Endothelial cell of umbilical vein (primary cell): ENCODE measurements around the gene MYO1C. TPM values are rescaled to one million over a fixed set of nuclear protein-coding genes. Genes with fewer than 3 reads are reported as not detected.

Source experiments
- BruUV-seq: library from RNA; stranded (reverse); fragments of 400-500 nt; replicated peaks from 2 replicates; lab custom pipeline; 2021; lab: Mats Ljungman, UMichigan
- CTCF ChIA-PET: fragments of 300-600, 350-600 bp; sonication (Branson Sonifier 250); formaldehyde crosslinking; loops from one replicate; lab custom pipeline; 2021; ENCODE audit warnings: antibody characterized with exemption, inconsistent platforms; lab: Charles Lee
- POLR2A ChIA-PET: fragments of 300-600, 350-600 bp; sonication (Branson Sonifier 250); formaldehyde crosslinking; loops from one replicate; lab custom pipeline; 2021; ENCODE audit warnings: antibody characterized with exemption, inconsistent platforms; lab: Charles Lee
- DNase-seq: peaks from one replicate; pipeline ENCODE4 v3.0.0-alpha.2; 2011; ENCODE audit warnings: low read depth, low spot score
- FAIRE-seq: peaks from 2 replicates; lab custom pipeline; 2011; peaks lifted over from hg19 to GRCh38; lab: Jason Lieb, UNC
- H2AFZ ChIP-seq: 2 replicates; pipeline ENCODE4 v1.6.0; 2012; ENCODE audit warnings: low read depth, low read length, control low read depth, inconsistent platforms
- H3K27ac ChIP-seq: 2 replicates; pipeline ENCODE4 v1.5.1; 2011; ENCODE audit warnings: low read depth, mild to moderate bottlenecking, control low read depth, low read length, moderate library complexity; ENCODE audit not compliant: insufficient read depth
- H3K27me3 ChIP-seq, 2 experiments: 2 replicates each; pipeline versions ENCODE4 v1.6.0 to v1.6.1; 2011; ENCODE audit warnings: low read length in 2 of 2, mixed read lengths in 1 of 2; ENCODE audit not compliant: control insufficient read depth in 2 of 2, insufficient read depth in 2 of 2
- H3K36me3 ChIP-seq, 2 experiments: 2 replicates in 1 of 2; 3 replicates in 1 of 2; pipeline ENCODE4 v1.5.1; 2011; ENCODE audit warnings: low read length in 2 of 2, mild to moderate bottlenecking in 1 of 2, moderate library complexity in 1 of 2; ENCODE audit not compliant: control insufficient read depth in 2 of 2, insufficient read depth in 2 of 2; ENCODE audit errors: extremely low read depth in 1 of 2
- H3K4me1 ChIP-seq: 3 replicates; pipeline ENCODE4 v1.5.1; 2011; ENCODE audit warnings: mild to moderate bottlenecking, low read length; ENCODE audit not compliant: control insufficient read depth, insufficient read depth; ENCODE audit errors: extremely low read depth
- H3K4me2 ChIP-seq: 2 replicates; pipeline ENCODE4 v1.6.1; 2011; ENCODE audit warnings: low read length, control low read depth, mixed read lengths; ENCODE audit not compliant: insufficient read depth
- H3K4me3 ChIP-seq, 3 experiments: fragments of 200-600 bp in 1 of 3; sonication (generic), shearing (Covaris generic) in 1 of 3; replicated peaks in 1 of 3; 2 replicates each; pipeline ENCODE4 v1.5.1; 2011 to 2016; ENCODE audit warnings: control low read depth in 3 of 3, low read length in 3 of 3, mild to moderate bottlenecking in 2 of 3, inconsistent platforms in 1 of 3, low read depth in 1 of 3, moderate library complexity in 1 of 3; ENCODE audit not compliant: insufficient read depth in 1 of 3
- H3K79me2 ChIP-seq: 2 replicates; pipeline ENCODE4 v1.6.0; 2012; ENCODE audit warnings: low read length, inconsistent platforms; ENCODE audit not compliant: control insufficient read depth, insufficient read depth
- H3K9ac ChIP-seq: replicated peaks from 2 replicates; pipeline ENCODE3; 2011; ENCODE audit warnings: low read length, control low read depth; ENCODE audit not compliant: insufficient read depth; ENCODE audit errors: extremely low read depth
- H3K9me1 ChIP-seq: replicated peaks from 3 replicates; pipeline ENCODE4 v1.6.0; 2011; ENCODE audit warnings: mild to moderate bottlenecking, low read length; ENCODE audit not compliant: control insufficient read depth, insufficient read depth; ENCODE audit errors: extremely low read depth
- H3K9me3 ChIP-seq: replicated peaks from 2 replicates; pipeline ENCODE4 v1.5.1; 2012; ENCODE audit warnings: low read length, inconsistent platforms; ENCODE audit not compliant: control insufficient read depth, insufficient read depth
- H4K20me1 ChIP-seq: replicated peaks from 2 replicates; pipeline ENCODE3; 2011; ENCODE audit warnings: mild to moderate bottlenecking, low read length; ENCODE audit not compliant: control insufficient read depth, insufficient read depth; ENCODE audit errors: extremely low read depth
- CTCF ChIP-seq, 2 donors: IDR thresholded peaks; 1 replicate in 1 of 2; 2 replicates in 1 of 2; pipeline ENCODE4 v1.5.1; 2011; ENCODE audit warnings: low read length in 2 of 2, mild to moderate bottlenecking in 2 of 2, moderate library complexity in 2 of 2, control low read depth in 1 of 2, inconsistent platforms in 1 of 2, low read depth in 1 of 2; ENCODE audit not compliant: insufficient read depth in 1 of 2; ENCODE audit errors: extremely low read depth in 1 of 2
- EZH2 ChIP-seq: IDR thresholded peaks from 2 replicates; pipeline ENCODE4 v1.6.1; 2012; ENCODE audit warnings: borderline replicate concordance, low read depth, mild to moderate bottlenecking, moderate library complexity, low read length, inconsistent platforms; ENCODE audit not compliant: severe bottlenecking
- FOS ChIP-seq: IDR thresholded peaks from 2 replicates; pipeline ENCODE4 v1.6.1; 2011; ENCODE audit warnings: mild to moderate bottlenecking, low read length, moderate library complexity, borderline replicate concordance; ENCODE audit not compliant: insufficient read depth
- GATA2 ChIP-seq: IDR thresholded peaks from 2 replicates; pipeline ENCODE4 v1.7.0; 2011; ENCODE audit warnings: low read depth, mild to moderate bottlenecking, moderate library complexity, mixed read lengths, low read length; ENCODE audit not compliant: insufficient read length, insufficient read depth
- JUN ChIP-seq: IDR thresholded peaks from 2 replicates; pipeline ENCODE4 v1.6.1; 2011; ENCODE audit warnings: borderline replicate concordance, low read depth; ENCODE audit not compliant: insufficient read length, insufficient read depth
- MAX ChIP-seq: IDR thresholded peaks from 2 replicates; pipeline ENCODE4 v1.6.1; 2011; ENCODE audit not compliant: insufficient read depth, insufficient read length
- MYC ChIP-seq: IDR thresholded peaks from one replicate; pipeline ENCODE4 v1.6.1; 2011; ENCODE audit warnings: mild to moderate bottlenecking, low read depth, low read length
- POLR2A ChIP-seq: IDR thresholded peaks from 2 replicates; pipeline ENCODE4 v1.6.1; 2012; ENCODE audit warnings: low read depth, mild to moderate bottlenecking, control low read depth, low read length
- POLR2AphosphoS5 ChIP-seq: IDR thresholded peaks from 2 replicates; pipeline ENCODE4 v1.6.1; 2012; ENCODE audit warnings: low read depth, mild to moderate bottlenecking, control low read depth, low read length, moderate library complexity; ENCODE audit not compliant: insufficient read depth
- dilution Hi-C: fragments of 300-500 bp; cut with MboI; formaldehyde crosslinking; loops from one replicate; pipeline ENCODE4 v1.15.0; 2019; ENCODE audit warnings: low sequenced_read_pairs; ENCODE audit not compliant: extremely low pct_ligation_motif_present
- intact Hi-C: fragments of 100-400 bp; cut with micrococcal nuclease; formaldehyde crosslinking; loops from one replicate; pipeline ENCODE4 v1.10.0; 2022
- polyA plus RNA-seq, 4 experiments: library from polyadenylated mRNA; depleted of rRNA in 3 of 4; stranded (reverse) in 3 of 4; unstranded in 1 of 4; fragments of >200 nt; gene quantifications; 2 replicates each; pipeline versions ENCODE4 v1.2.1 to v1.2.3, GENCODE V29; 2011 to 2012; ENCODE audit warnings: missing spikeins in 1 of 4
- total RNA-seq: library from RNA; stranded (reverse); gene quantifications from 2 replicates; pipeline ENCODE4 v1.2.3, GENCODE V29; 2021

MYO1C gene
- total and polyA plus RNA-seq, 2 donors (not counting 3 experiments of a cell fraction or from before 2014, with no cell fraction given), result 141 to 206 TPM

GRCh38 chr17:1498233-1498632 is 5.7 kb upstream of the MYO1C start:
- Histone ChIP-seq H3K27ac (no peak overlapping the region), H3K36me3 (peaks cover 3 to 8% of the 10 kb centered on the region in 2 experiments), H3K9me3 (no peaks in the 10 kb centered on the region), H3K4me3 (no peak overlapping the region), H3K9me1 (no peaks in the 10 kb centered on the region), H3K79me2 (no peaks in the 10 kb centered on the region), H3K9ac (no peak overlapping the region), H3K27me3 (no peaks in the 10 kb centered on the region), H4K20me1 (no peaks in the 10 kb centered on the region), H3K4me2 (no peak overlapping the region), H2AFZ (no peak overlapping the region), H3K4me1 (peaks cover 8% of the 10 kb centered on the region)
- intact Hi-C loops (no loop called here), dilution Hi-C loops (no loop called here)
- no peak for FAIRE-seq
- DNase-seq, result no peak
- ChIA-PET CTCF (interaction anchor here (1.2 to 3.4 kb wide), 4 partner anchors 12 to 133 kb away, joined by 5 to 17 read pairs (median 6); partner anchors contain the start of gene INPP5K), POLR2A (no interaction called here)
- TF ChIP-seq EZH2 (no peak), POLR2A (no peak), POLR2AphosphoS5 (no peak), GATA2 (no peak), MAX (no peak), FOS (no peak), JUN (no peak)
- no TSS peak for BruUV-seq

- BruUV-seq, result no TSS peak
- POLR2A ChIA-PET, result no interaction called here
- no peaks in the 10 kb centered on the region for H3K9me1 ChIP-seq
- FAIRE-seq (no peak), DNase-seq (no peak)
- H3K4me1 ChIP-seq, result peaks cover 12% of the 10 kb centered on the region
- CTCF ChIA-PET, result interaction anchor here (1.2 to 3.4 kb wide), 4 partner anchors 12 to 132 kb away, joined by 5 to 17 read pairs (median 6); partner anchors contain the start of gene INPP5K
- dilution Hi-C loops (no loop called here), intact Hi-C loops (no loop called here)
- H3K4me2 ChIP-seq, result no peak overlapping the region
- no peaks in the 10 kb centered on the region for H3K79me2 ChIP-seq
- no peaks in the 10 kb centered on the region for H3K9me3 ChIP-seq
- no peak overlapping the region for H3K4me3 ChIP-seq
- H3K36me3 ChIP-seq, result peaks cover 3 to 8% of the 10 kb centered on the region in 2 experiments
- TF ChIP-seq FOS, result no peak
- no peak for TF ChIP-seq EZH2
- TF ChIP-seq MAX, result no peak
- TF ChIP-seq MYC, result no peak
- no peak for TF ChIP-seq POLR2AphosphoS5
- TF ChIP-seq JUN, result no peak
- TF ChIP-seq GATA2, result no peak
- no peak for TF ChIP-seq CTCF (IDR thresholded peaks at IDR 0.05; ENCODE audit: extremely low read depth in 1 of 2, insufficient read depth in 1 of 2, low read depth in 1 of 2, low read length in 2 of 2)
- TF ChIP-seq POLR2A, result no peak
- no peak overlapping the region for H3K27ac ChIP-seq
- no peak overlapping the region for H3K9ac ChIP-seq
- no peaks in the 10 kb centered on the region for H3K27me3 ChIP-seq
- no peak overlapping the region for H2AFZ ChIP-seq
- H4K20me1 ChIP-seq, result no peaks in the 10 kb centered on the region
These were observed 5.3 kb upstream of the MYO1C start for GRCh38 chr17:1497831-1498230.
